H9 (cell line): ENCODE results near the gene DNAJC25. TPM values are rescaled to one million over a fixed set of nuclear protein-coding genes. Genes with fewer than 3 reads are reported as not detected.
A peak's percentile ranks its signal among the peaks of the same experiment; 100 is the strongest.

Experiments
- DNase-seq: peaks from one replicate; pipeline ENCODE4 v3.0.0-alpha.2; 2017
- H2AFZ ChIP-seq: one replicate; pipeline ENCODE4 v1.6.1; 2013; ENCODE audit warnings: mild to moderate bottlenecking, low read length, control low read depth, moderate library complexity
- H2AK5ac ChIP-seq: 2 replicates; pipeline ENCODE4 v1.6.1; 2013; ENCODE audit warnings: low read length, control low read depth, mixed read lengths; ENCODE audit not compliant: insufficient read length
- H2BK120ac ChIP-seq: one replicate; pipeline ENCODE4 v1.6.1; 2013; ENCODE audit warnings: low read depth, mild to moderate bottlenecking, low read length, control low read depth, inconsistent platforms; ENCODE audit not compliant: poor library complexity, severe bottlenecking
- H2BK12ac ChIP-seq: 2 replicates; pipeline ENCODE4 v1.6.1; 2013; ENCODE audit warnings: low read length, control low read depth, mixed read lengths, low read depth; ENCODE audit not compliant: insufficient read length
- H2BK15ac ChIP-seq: 2 replicates; pipeline ENCODE4 v1.6.1; 2013; ENCODE audit warnings: low read depth, low read length, control low read depth
- H2BK20ac ChIP-seq: one replicate; pipeline ENCODE4 v1.6.1; 2013; ENCODE audit warnings: low read depth, mild to moderate bottlenecking, low read length, control low read depth, inconsistent platforms; ENCODE audit not compliant: poor library complexity, severe bottlenecking
- H2BK5ac ChIP-seq: 2 replicates; pipeline ENCODE4 v1.6.1; 2013; ENCODE audit warnings: low read length, control low read depth, mixed read lengths; ENCODE audit not compliant: insufficient read length
- H3K14ac ChIP-seq: 2 replicates; pipeline ENCODE4 v1.6.1; 2013; ENCODE audit warnings: low read length, control low read depth; ENCODE audit not compliant: insufficient read depth
- H3K18ac ChIP-seq: 2 replicates; pipeline ENCODE4 v1.6.1; 2013; ENCODE audit warnings: low read depth, mild to moderate bottlenecking, mixed read lengths, low read length, control low read depth; ENCODE audit not compliant: insufficient read length
- H3K23ac ChIP-seq: 2 replicates; pipeline ENCODE4 v1.6.1; 2013; ENCODE audit warnings: low read length, control low read depth, mixed read lengths, low read depth; ENCODE audit not compliant: insufficient read length
- H3K23me2 ChIP-seq: 2 replicates; pipeline ENCODE4 v1.6.1; 2013; ENCODE audit warnings: low read depth, mild to moderate bottlenecking, mixed read lengths, low read length, control low read depth; ENCODE audit not compliant: insufficient read length, poor library complexity, severe bottlenecking
- H3K27ac ChIP-seq: 2 replicates; pipeline ENCODE4 v1.5.1; 2013; ENCODE audit warnings: low read length, control low read depth, mixed read lengths, low read depth; ENCODE audit not compliant: insufficient read length
- H3K27me3 ChIP-seq: 2 replicates; pipeline ENCODE4 v1.6.1; 2013; ENCODE audit warnings: low read length, control low read depth, inconsistent platforms; ENCODE audit not compliant: insufficient read depth
- H3K4ac ChIP-seq: 2 replicates; pipeline ENCODE4 v1.6.1; 2013; ENCODE audit warnings: low read depth, mild to moderate bottlenecking, control low read depth, inconsistent platforms, low read length, moderate library complexity
- H3K4me1 ChIP-seq: 2 replicates; pipeline ENCODE4 v1.6.1; 2013; ENCODE audit warnings: low read length, control low read depth, inconsistent platforms; ENCODE audit not compliant: insufficient read depth
- H3K4me2 ChIP-seq: 2 replicates; pipeline ENCODE4 v1.6.1; 2013; ENCODE audit warnings: low read length, control low read depth, mixed read lengths; ENCODE audit not compliant: insufficient read length, insufficient read depth
- H3K56ac ChIP-seq: 2 replicates; pipeline ENCODE4 v1.6.1; 2013; ENCODE audit warnings: low read depth, mild to moderate bottlenecking, mixed read lengths, low read length, control low read depth; ENCODE audit not compliant: insufficient read length
- H3K79me1 ChIP-seq: 2 replicates; pipeline ENCODE4 v1.6.1; 2013; ENCODE audit warnings: low read depth, mild to moderate bottlenecking, moderate library complexity, low read length, control low read depth, inconsistent platforms; ENCODE audit not compliant: insufficient read depth, poor library complexity, severe bottlenecking
- H3K79me2 ChIP-seq: 2 replicates; pipeline ENCODE4 v1.6.1; 2013; ENCODE audit warnings: low read length, control low read depth, inconsistent platforms; ENCODE audit not compliant: insufficient read depth
- H3K9ac ChIP-seq: 2 replicates; pipeline ENCODE4 v1.6.1; 2013; ENCODE audit warnings: low read length, control low read depth, mixed read lengths; ENCODE audit not compliant: insufficient read length; ENCODE audit errors: extremely low read depth
- H3K9me3 ChIP-seq: one replicate; pipeline ENCODE4 v1.6.1; 2013; ENCODE audit warnings: low read depth, low read length, inconsistent platforms; ENCODE audit not compliant: control insufficient read depth
- H3T11ph ChIP-seq: one replicate; pipeline ENCODE4 v1.6.1; 2013; ENCODE audit warnings: mild to moderate bottlenecking, low read length, control low read depth, inconsistent platforms
- H4K20me1 ChIP-seq: one replicate; pipeline ENCODE4 v1.6.1; 2013; ENCODE audit not compliant: control insufficient read depth, insufficient read length, insufficient read depth
- H4K5ac ChIP-seq: 2 replicates; pipeline ENCODE4 v1.6.1; 2013; ENCODE audit warnings: low read depth, mild to moderate bottlenecking, mixed read lengths, low read length, control low read depth; ENCODE audit not compliant: insufficient read length
- H4K8ac ChIP-seq: replicated peaks from 2 replicates; pipeline ENCODE4 v1.6.1; 2013; ENCODE audit warnings: low read length, control low read depth, mixed read lengths, low read depth; ENCODE audit not compliant: insufficient read length
- H4K91ac ChIP-seq: 2 replicates; pipeline ENCODE4 v1.6.1; 2013; ENCODE audit warnings: low read depth, mild to moderate bottlenecking, moderate library complexity, mixed read lengths, low read length, control low read depth; ENCODE audit not compliant: insufficient read length
- H3K27ac Mint-ChIP-seq, 3 experiments: 2 replicates in 2 of 3; 3 replicates in 1 of 3; pipeline ENCODE4 v1.8.0; 2020 to 2021; ENCODE audit warnings: mixed read lengths in 3 of 3, mild to moderate bottlenecking in 1 of 3, moderate library complexity in 1 of 3
- H3K27me3 Mint-ChIP-seq: 2 replicates; pipeline ENCODE4 v1.8.0; 2021; ENCODE audit warnings: low read depth, mild to moderate bottlenecking, moderate library complexity, mixed read lengths
- H3K36me3 Mint-ChIP-seq, 3 experiments: 2 replicates in 2 of 3; 3 replicates in 1 of 3; pipeline ENCODE4 v1.8.0; 2020 to 2021; ENCODE audit warnings: low read depth in 3 of 3, mixed read lengths in 3 of 3; ENCODE audit not compliant: insufficient read depth in 1 of 3
- H3K4me1 Mint-ChIP-seq, 2 experiments: 2 replicates each; pipeline ENCODE4 v1.8.0; 2020; ENCODE audit warnings: mixed read lengths in 2 of 2
- H3K4me3 Mint-ChIP-seq, 2 experiments: 2 replicates in 1 of 2; 3 replicates in 1 of 2; pipeline ENCODE4 v1.8.0; 2020 to 2021; ENCODE audit warnings: mild to moderate bottlenecking in 2 of 2, mixed read lengths in 2 of 2, moderate library complexity in 1 of 2
- H3K9me3 Mint-ChIP-seq, 2 experiments: 2 replicates in 1 of 2; 3 replicates in 1 of 2; pipeline ENCODE4 v1.8.0; 2020; ENCODE audit warnings: mild to moderate bottlenecking in 2 of 2, mixed read lengths in 2 of 2, moderate library complexity in 1 of 2
- whole genome bisulfite sequencing: extraction: QIAGEN DNeasy Blood & Tissue Kit; methylation state at CpG from one replicate; pipeline ENCODE4 v1.1.7; 2013; ENCODE audit warnings: missing lambda C conversion rate, low lambda C conversion rate, mixed read lengths; ENCODE audit not compliant: insufficient read length; ENCODE audit errors: extremely low coverage; 5-methylcytosine and 5-hydroxymethylcytosine counted together
- total RNA-seq: library from RNA; stranded (reverse); gene quantifications from 2 replicates; pipeline ENCODE4 v1.2.1, GENCODE V29; 2021
- TF ChIP-seq, protein P1 (sequence below): fragments of 200-600 bp; sonication (generic); conservative IDR thresholded peaks from 3 replicates; pipeline ENCODE4 v1.8.0; 2021; ENCODE audit warnings: antibody characterized with exemption, mild to moderate bottlenecking

The DNAJC25 gene
- total RNA-seq, 1 experiment from 2014 or later, result 7.6 TPM

DNA sequence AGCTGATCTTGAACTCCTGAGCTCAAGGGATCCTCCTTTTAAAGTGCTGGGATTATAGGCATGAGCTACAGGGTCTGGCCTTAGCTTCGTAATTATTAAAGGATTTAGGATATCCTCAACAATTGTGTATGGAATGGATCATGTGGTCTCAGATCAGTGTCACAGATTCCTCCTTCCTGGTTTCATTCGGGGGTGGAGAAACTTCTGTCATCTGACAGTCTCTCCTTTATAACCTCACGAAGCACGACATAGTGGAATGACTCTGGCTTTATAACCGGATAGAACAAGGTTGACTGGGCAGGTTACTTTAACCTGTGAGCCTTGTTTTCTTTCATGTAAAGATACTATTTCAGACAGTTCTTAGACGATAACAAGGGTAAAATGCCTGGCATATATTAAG is 25.9 kb downstream of the DNAJC25 start:
- Histone ChIP-seq H3K23me2 (peaks cover 3% of the 10 kb centered on the region), H2AK5ac (no peak overlapping the region), H2BK12ac (no peak overlapping the region), H3K79me2 (no peaks in the 10 kb centered on the region), H2AFZ (no peak overlapping the region), H2BK15ac (no peak overlapping the region), H3K27me3 (no peaks in the 10 kb centered on the region), H4K5ac (no peak overlapping the region), H3K27ac (no peak overlapping the region), H4K91ac (no peak overlapping the region), H3K18ac (no peak overlapping the region), H3K4me2 (no peak overlapping the region), H3K9me3 (no peaks in the 10 kb centered on the region), H4K20me1 (no peaks in the 10 kb centered on the region), H2BK20ac (no peak overlapping the region), H2BK5ac (no peak overlapping the region), H3K79me1 (no peaks in the 10 kb centered on the region), H3K14ac (no peak overlapping the region), H3K23ac (no peak overlapping the region), H3K9ac (no peak overlapping the region), H4K8ac (no peak overlapping the region), H3K56ac (no peak overlapping the region), H2BK120ac (no peak overlapping the region), H3T11ph (no peak overlapping the region), H3K4ac (no peak overlapping the region), H3K4me1 (no peaks in the 10 kb centered on the region)
- H3K9me3 Mint-ChIP-seq, result no peaks in the 10 kb centered on the region
- no peak for DNase-seq
- peaks cover 15% of the 10 kb centered on the region for H3K27me3 Mint-ChIP-seq
- H3K36me3 Mint-ChIP-seq, result peaks cover 2 to 19% (median 10%) of the 10 kb centered on the region in 3 experiments; a peak in 6 of 7 replicates
- WGBS, result no CpG with 5 or more reads among the region's 6 CpGs
- H3K4me3 Mint-ChIP-seq, result no peak overlapping the region
- H3K27ac Mint-ChIP-seq, result peak overlapping the region in 1 of 3 experiments; percentile 9; a peak in 1 of 7 replicates
- peaks cover 5% of the 10 kb centered on the region in 2 experiments for H3K4me1 Mint-ChIP-seq
- TF ChIP-seq, protein P1, sequence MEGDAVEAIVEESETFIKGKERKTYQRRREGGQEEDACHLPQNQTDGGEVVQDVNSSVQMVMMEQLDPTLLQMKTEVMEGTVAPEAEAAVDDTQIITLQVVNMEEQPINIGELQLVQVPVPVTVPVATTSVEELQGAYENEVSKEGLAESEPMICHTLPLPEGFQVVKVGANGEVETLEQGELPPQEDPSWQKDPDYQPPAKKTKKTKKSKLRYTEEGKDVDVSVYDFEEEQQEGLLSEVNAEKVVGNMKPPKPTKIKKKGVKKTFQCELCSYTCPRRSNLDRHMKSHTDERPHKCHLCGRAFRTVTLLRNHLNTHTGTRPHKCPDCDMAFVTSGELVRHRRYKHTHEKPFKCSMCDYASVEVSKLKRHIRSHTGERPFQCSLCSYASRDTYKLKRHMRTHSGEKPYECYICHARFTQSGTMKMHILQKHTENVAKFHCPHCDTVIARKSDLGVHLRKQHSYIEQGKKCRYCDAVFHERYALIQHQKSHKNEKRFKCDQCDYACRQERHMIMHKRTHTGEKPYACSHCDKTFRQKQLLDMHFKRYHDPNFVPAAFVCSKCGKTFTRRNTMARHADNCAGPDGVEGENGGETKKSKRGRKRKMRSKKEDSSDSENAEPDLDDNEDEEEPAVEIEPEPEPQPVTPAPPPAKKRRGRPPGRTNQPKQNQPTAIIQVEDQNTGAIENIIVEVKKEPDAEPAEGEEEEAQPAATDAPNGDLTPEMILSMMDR, result no peak
